GM21526 (cell line): ENCODE data around the gene DCP1A.
"Not testable (repeated sequence)": the region's sequence is repeated elsewhere in the genome, so short reads cannot be mapped to it uniquely, and the experiment has no call there.

Experiments
- ATAC-seq: cut with Tn5 transposase; IDR thresholded peaks from one replicate; pipeline ENCODE4 v1.9.1; 2021; ENCODE audit warnings: moderate library complexity; ENCODE audit not compliant: unreplicated experiment, low FRiP score

DCP1A gene

DNA sequence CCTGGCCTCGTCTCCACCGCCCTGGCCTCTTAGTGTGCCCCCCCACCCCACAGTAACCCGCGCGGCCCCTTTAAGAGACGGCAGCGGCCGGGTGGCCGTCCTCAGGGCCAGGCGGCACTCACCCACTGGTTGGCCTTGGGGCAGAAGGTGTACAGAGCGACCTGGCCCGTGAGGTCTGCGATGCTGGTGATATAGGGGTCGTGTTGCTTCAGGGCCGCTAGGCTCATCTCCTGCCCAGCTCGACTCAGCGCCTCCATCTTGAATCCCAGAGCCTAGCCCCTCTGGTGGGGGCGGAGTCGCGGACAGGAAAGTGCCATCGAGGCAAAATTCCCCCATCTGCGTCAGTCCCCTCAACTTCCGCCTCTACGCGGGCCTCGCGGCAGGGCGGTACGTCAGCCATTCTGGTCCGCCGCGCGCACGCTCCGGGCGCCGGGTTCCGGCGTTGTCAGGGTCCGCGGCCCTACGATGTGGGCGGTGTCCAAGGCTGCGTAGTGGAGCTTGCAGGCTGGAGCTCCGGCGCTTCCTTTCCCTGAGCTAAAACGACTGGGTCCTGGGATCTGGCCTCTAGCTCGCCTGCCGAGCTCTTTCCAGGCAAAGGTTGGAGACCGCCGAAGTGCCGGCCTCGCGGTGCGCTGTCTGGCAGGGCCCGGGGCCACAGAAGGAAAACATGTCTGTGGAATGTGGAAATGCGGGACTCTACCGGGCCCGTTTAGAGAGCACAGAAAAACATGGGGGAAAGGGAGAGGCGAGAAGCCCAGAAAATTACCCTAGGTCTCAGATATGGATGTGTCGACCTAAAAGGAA is at the start of gene DCP1A:
Gene DCP1A (minus strand): TSS at position 283 of the 804 bp plus-strand sequence. CDS start 26 bp downstream, at position 257.
- peak; percentile 95 for ATAC-seq

DNA sequence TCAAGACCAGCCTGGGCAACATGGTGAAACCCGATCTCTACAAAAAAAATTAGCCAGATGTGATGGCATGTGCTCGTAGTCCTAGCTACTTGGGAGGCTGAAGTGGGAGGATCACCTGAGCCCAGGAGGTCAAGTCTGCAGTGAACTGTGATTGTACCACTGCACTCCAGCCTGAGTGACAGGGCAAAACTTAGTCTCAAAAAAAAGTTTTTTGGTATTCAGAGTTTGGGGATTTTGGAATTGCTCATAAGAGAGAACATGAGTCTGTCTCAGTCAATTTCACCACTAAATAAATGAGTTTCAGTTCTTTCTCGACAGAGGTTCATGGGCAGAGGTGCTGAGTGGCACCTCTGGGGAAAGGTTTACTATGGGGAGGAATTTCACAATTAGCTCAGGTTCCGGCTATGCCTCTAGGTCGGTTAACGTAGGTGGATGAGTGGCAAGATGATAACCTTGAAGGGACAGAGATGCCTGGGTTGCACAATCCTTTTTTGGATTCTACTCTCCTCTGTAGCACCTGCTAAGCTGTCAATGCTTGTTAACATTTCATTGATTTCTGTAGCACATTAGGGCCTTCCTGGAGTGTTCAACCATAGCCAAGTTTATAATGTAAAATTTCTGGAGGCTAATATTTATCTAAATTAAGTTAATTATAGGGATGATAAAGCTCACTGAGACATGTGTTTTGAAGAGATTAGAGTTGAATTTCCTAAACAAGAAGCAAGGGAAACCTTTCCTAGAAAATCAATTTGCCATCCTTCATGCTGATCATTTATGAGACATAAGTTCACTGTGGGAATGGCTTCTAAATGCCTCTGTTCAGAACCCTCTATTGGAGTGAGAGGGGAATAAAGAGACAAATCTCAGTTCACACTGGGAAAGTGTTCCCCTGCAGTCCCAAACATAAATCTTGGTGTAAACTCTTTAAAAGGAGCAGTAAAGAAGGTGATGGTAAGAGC is 37.4 kb upstream of the DCP1A start:
- ATAC-seq = no peak

DNA sequence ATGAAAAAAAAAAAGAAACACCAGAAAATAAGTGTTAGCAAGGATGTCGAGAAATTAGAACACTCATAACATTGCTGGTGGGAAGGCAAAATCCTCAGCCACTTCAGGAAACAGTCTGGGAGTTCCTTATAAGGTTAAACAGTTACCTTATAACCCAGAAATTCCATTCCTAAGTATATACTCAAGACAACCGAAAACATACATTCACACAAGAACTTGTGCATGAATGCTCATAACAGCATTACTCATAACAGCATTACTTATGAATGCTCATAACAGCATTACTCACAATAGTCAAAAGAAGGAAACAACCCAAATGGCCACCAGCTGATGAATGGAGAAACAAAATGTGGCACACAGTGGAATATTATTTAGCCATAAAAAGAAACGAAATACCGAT is 34.8 kb upstream of the DCP1A start:
- no peak for ATAC-seq

DNA sequence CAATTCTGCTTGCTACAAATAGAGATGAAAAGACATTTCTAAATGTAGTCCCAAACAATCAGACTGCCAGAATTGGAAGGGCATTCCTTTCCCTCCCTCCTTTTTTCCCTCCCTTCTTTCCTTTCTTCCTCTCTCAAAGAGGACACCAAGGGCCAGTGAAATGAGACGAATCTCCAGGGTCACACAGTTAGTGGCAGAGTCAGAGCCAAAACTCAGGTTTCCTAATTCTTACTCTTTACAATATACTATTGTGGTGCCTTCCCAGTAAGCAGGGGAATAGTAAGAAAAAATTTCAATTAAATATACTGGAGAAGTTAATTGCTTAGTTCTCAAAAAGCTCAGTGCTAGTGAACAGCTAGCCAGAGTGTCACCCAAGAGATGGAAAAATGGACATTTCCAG is 33.0 kb upstream of the DCP1A start:
- no peak for ATAC-seq

DNA sequence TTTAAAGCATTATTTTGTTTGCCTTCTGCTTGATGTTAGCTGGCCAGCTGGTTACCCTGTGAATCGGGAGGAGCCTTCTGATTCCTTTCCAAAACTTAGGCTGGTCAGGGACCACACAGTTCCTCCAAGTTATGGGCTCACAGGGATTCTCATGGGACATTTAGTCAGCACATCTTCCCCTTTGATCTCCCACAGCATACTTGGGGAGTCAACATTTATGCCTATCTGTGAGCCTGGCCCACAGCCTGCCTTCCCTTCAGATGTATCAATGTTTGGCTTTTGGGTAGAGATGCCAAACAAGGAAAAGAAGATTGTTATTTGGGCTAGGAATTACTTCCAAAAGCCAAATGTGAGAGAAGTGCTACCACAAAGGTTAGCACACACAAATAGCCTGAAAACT is 32.6 kb upstream of the DCP1A start:
- no peak for ATAC-seq

DNA sequence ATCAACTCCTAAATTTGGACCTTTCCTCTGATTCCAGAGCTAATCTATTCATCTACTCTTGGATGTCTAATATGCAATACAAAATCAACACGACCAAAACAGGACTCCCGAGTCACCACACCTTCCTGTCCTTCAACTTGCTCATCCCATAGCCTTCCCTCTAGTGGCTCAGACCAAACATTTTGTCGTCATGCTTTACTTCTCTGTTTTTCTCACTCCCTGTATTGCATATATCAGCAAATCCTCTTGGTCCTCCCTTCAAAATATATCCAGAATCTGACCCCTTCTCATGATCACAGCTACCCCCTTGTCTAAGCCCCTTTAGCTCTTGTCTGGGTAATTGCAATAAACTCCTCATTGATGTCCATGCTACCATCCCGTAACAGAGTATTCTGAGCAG is 30.5 kb upstream of the DCP1A start:
- no peak for ATAC-seq

DNA sequence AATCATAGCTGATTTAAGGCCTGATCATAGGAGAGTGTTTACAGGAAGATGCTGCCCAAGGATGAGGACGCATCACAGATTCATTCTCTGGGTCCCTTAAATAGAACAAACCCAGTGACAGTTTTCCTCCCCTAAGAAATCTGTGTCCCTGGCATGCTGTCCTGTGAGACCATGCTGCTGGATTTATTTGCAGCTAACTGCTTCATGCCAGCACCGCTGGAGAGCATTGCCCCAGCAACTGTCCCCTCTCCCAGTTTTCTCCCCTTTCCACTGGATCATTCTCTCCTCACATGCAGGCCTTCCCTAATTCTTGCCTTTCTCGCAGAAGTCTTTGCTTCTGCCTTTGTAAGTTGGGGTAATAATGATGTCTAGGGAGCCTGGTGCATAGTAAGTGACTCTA is 29.3 kb upstream of the DCP1A start:
- no peak for ATAC-seq

DNA sequence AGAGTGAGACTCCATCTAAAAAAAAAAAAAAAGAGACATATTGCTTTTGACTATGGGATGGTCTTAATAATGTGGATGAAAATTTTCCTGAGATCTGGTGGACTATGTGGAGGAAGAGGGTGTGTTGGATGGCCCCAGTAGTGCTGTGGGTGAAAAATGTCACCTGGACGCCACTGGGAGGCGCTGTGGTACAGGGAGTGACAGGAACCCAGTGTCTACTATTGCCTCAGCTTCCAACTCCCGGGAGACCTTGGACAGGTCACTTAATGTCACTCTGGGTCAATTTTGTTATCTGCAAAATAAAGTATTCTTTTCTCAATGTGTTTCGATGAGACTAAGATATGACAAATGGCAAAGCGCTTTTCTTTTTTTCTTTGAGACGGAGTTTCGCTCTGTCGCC is 27.7 kb upstream of the DCP1A start:
- ATAC-seq = no peak

DNA sequence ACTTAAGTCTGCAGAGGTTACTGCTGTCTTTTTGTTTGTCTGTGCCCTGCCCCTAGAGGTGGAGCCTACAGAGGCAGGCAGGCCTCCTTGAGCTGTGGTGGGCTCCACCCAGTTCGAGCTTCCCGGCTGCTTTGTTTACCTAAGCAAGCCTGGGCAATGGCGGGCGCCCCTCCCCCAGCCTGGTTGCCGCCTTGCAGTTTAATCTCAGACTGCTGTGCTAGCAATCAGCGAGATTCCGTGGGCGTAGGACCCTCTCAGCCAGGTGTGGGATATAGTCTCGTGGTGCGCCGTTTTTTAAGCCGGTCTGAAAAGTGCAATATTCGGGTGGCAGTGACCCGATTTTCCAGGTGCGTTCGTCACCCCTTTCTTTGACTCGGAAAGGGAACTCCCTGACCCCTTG is 23.4 kb upstream of the DCP1A start:
- not testable (repeated sequence) for ATAC-seq

DNA sequence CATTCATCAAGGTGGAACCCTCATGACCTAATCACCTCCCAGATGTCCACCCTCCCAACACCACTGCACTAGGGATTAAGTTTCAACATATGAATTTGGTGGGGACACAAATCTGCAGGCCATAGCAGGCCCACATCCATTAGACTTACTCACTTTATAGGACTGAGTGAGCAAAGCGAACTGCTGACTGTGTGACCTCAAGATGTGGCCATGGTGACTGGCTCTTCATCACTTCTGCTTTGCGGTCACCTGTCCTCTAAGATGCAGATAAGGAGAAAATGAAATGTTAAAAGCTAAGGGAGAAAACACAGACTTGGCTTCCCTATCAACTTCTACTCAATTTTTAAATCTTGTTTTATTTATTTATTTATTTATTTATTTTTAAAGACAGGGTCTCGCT is 14.5 kb upstream of the DCP1A start:
- ATAC-seq = no peak

DNA sequence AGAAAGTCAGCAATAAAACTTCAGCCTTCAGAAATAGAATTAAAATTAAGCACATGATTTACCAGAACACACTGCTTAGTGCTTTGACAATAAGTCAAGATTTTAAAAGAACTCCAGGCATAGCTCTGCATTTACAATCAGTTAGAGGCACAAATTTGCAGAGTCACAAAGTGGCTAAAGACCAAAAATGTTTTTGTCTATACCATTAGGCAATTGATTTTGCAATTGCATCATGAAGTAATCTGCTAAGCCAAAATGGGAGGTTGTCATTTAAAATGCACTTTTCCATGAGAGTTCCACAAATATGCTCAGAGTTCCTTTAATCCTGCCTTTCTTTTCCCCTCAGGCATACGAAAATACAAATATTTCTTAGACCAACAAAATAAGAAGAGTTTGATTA is 10.1 kb upstream of the DCP1A start:
- no peak for ATAC-seq

DNA sequence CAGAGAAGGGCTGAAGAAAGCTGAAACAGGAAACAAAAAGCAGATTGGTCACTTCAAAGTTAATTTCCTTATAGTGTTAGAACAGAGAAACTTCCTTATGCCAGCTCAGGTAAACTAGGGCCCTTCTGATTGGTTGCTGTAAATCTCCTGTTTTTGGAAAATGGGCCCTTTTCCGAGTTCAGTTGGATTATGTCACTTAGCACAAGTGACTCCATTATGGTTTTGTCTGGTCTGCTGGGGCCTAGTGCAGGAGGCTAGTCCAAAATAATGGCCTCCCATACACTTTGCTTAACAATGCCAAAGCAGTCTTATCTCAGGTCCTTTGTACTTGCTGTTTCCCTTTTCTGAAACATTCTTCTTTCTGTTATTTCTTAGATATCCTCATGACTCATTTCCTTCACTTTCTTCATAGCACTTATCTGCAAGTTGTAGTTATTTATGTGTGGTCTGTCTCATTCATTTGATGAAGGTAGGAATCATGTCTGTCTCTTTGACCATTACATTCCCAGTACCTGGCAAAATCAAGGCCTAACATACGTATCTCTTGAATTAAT is 7.7 kb upstream of the DCP1A start:
- no peak for ATAC-seq

DNA sequence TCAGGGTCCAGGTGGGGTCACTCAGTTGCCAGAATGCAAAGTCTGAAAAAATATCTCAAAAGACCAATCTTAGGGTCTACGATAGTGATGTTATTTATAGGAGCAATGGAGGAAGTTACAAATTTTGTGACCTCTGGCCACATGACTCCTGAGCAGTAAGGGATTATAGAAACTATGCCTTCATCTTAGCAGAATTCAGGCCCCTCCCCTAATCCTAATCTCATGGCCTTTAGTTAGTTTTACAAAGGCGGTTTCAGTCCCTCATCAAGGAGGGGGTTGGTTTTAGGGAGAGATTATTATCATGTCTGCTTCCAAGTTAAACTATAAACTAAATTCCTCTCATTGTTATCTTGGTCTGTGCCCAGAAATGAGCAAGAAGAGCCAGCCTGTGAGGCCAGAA is 5.9 kb upstream of the DCP1A start:
- ATAC-seq = no peak

DNA sequence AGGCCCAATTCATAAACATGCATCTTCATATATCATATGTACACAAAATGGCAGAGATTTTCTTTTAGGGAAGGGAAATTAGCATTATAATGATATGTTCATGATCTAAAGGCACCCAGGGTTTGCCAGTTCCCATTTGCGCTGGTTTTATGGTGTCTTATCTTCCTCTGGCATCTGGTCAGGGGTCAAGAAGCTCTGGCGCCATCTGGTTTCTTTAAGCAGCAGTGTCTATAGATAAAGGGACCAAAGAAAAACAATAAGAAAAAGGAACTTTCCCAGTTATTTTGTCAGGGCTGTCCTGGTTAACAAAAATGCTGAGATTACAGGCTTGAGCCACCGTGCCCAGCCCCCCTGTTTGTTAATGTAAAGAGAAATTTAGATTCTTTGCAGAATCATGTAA is 3.3 kb upstream of the DCP1A start:
- no peak for ATAC-seq

DNA sequence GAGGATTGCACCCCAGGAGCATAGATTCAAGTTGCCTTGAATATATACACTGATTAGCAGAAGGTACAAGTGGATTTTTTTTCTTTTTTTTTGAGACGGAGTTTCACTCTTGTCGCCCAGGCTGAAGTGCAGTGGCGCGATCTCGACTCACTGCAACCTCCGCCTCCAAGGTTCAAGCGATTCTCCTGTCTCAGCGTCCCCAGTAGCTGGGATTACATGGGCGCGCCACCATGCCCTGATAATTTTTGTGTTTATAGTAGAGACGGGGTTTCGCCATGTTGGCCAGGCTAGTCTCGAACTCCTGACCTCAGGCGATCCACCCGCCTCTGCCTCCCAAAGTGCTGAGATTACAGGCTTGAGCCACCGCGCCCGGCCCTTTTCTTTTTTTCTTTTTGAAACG is 775 bp upstream of the DCP1A start:
- ATAC-seq = not testable (repeated sequence)

DNA sequence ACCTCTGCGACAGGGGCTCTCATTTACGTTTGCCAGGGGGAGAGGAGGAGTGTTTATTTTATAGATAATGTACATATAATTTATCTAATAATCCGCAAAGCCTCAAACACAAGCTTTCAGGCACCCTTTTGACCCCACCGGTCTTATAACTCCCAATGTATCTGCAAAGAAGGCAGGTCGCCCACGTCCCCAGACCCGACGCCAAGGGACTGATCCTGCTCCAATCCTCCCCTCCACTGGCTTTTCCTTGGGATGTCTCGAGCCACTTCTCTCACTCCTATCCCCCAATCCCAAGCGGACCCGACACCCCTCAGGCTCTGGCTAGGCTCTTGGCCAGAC is 452 bp downstream of the DCP1A start:
- ATAC-seq = peak; percentile 1

DNA sequence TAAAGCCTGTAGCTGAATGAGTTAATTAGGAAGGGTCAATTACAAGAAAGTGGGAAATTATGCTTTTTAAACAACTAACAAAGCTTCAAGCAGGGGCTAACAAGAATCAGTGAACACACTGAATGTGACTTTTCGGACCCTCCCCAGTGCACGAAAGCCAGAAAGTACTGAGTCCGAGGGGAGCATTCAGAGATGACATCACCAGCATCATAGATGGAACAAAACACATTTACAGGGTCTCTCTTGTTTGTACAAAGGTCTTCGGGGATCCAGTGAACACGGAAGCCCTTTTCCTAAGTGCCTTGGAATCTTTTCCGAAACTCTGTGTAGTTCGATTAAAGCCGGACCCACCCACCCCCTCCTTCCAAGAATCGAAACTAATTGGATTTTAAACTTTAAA is 829 bp downstream of the DCP1A start:
- ATAC-seq = no peak

DNA sequence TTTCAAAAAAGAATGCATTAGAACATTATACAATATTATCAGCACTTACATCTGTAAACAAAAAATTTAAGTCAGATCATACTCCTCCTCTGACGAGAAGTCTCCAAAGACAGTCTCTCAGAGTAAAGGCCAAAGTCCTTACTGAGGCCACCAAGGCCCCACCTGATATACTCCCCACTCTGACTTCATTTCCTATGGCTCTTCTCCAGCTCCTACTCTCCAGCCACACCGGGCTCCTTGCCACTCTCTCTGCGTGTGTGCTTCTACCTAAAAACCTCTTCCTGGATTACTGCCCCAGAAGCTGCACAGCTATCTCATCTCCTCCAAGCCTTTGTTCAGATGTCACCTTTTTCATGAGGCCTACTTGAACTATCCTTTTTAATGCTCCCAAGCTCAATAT is 5.0 kb downstream of the DCP1A start:
- no peak for ATAC-seq

DNA sequence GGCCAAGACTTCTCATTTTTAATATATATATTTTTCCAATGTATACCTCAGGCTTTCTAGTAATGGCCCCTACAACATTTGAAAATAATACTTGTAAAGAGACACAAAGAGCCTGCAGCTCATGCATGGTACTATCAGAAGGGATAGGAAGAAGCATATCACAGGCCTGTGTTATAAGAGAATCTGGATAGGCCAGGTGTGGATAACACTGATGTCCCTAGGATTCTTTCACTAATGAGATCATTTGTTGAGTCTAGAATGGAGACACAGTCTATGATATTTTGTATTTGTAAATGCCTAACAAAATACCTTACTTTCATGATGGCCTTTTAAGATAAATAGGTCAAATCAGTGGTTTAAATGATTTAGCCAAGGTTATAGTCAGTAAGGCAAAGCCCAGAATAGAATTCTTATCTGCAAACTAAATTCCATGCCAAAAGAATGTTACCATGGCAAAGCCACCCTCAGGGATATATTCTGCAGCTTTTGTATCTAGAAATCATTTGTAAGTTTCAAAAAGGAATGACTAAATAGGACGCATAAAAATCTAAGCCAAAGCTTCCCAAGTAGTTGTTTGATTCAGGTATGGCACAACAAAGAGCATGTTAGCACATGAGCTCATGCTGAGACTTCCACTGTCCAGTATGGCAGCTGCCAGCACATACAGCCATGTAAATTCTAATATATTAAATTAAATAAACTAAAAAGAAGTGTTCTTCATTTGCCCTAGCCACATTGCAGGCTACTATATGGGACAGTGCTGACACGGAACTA is 10.0 kb downstream of the DCP1A start:
- ATAC-seq = no peak

DNA sequence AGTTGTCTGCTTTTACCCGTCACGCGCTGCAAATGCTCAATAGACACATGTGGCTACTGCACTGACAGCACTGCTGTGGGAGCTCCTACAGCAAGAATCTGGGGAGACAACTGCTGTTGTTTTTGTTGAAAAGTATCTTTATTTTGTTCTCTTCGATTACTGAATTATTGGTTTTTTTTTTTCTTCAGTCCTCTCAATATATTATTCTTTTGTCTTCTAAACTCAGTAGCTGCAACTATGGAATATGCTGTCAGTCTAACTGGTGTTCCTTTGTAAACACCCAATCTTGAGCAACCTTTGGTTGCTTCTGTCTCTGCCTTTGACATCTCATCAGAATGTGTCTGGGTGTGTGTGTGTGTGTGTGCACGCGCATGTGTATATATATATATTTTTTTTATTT is 12.6 kb downstream of the DCP1A start:
- ATAC-seq = no peak

DNA sequence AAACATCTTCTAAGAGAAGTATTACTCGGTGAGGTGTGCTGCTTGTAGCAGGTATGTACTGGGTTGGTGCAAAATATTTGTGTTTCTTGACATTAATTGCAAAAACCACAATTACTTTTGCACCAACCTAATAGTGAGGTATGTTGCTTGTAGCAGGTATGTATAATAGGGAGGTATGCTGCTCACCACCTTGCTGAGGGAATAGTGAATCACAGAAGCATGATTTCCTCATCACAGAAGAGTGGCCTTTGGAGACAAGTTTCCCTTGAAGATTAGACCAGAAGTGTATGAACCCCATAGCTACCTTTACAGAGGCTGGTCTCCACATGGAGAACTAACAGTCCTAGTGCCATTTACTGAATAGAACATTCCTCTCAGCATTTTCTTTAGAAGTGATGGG is 15.5 kb downstream of the DCP1A start:
- ATAC-seq = no peak
